H1 (cell line): ENCODE data around the gene CACNA1A. TPM values are rescaled to one million over a fixed set of nuclear protein-coding genes. Genes with fewer than 3 reads are reported as not detected.
A peak's percentile ranks its signal among the peaks of the same experiment; 100 is the strongest.

Source experiments
- CTCF ChIA-PET: fragments of 300-600 bp; sonication (Branson Sonifier 250); formaldehyde crosslinking; loops from one replicate; lab custom pipeline; 2021; ENCODE audit not compliant: partially characterized antibody; lab: Charles Lee
- POLR2A ChIA-PET: fragments of 300-600 bp; sonication (Branson Sonifier 250); formaldehyde crosslinking; loops from one replicate; lab custom pipeline; 2021; ENCODE audit warnings: inconsistent platforms; ENCODE audit not compliant: partially characterized antibody; lab: Charles Lee
- DNase-seq, 2 experiments: peaks; one replicate each; pipeline versions ENCODE4 v3.0.0 to v3.0.0-alpha.2; 2010 to 2022; ENCODE audit warnings: low spot score in 2 of 2, low read depth in 1 of 2, mixed read lengths in 1 of 2
- FAIRE-seq: peaks from 2 replicates; lab custom pipeline; 2011; peaks lifted over from hg19 to GRCh38; lab: Jason Lieb, UNC
- H2AFZ ChIP-seq: 2 replicates; pipeline ENCODE4 v1.8.1; 2012; ENCODE audit warnings: low read length, inconsistent platforms
- H2AK5ac ChIP-seq: 2 replicates; pipeline ENCODE4 v1.6.1; 2013; ENCODE audit warnings: low read depth, low read length
- H2BK120ac ChIP-seq: replicated peaks from 2 replicates; pipeline ENCODE3; 2013; ENCODE audit warnings: low read depth, low read length, inconsistent platforms
- H2BK12ac ChIP-seq: 2 replicates; pipeline ENCODE4 v1.6.1; 2013; ENCODE audit warnings: low read depth, low read length
- H2BK15ac ChIP-seq: 2 replicates; pipeline ENCODE4 v1.6.1; 2013; ENCODE audit warnings: low read length
- H2BK20ac ChIP-seq: 2 replicates; pipeline ENCODE4 v1.6.1; 2013; ENCODE audit warnings: low read length
- H2BK5ac ChIP-seq: 2 replicates; pipeline ENCODE4 v1.6.1; 2013; ENCODE audit warnings: low read depth, low read length
- H3K14ac ChIP-seq: 2 replicates; pipeline ENCODE4 v1.6.1; 2013; ENCODE audit warnings: inconsistent platforms; ENCODE audit not compliant: insufficient read length
- H3K18ac ChIP-seq: 2 replicates; pipeline ENCODE4 v1.6.1; 2013; ENCODE audit warnings: low read length; ENCODE audit errors: extremely low read depth
- H3K23ac ChIP-seq: 2 replicates; pipeline ENCODE4 v1.6.1; 2013; ENCODE audit warnings: inconsistent platforms; ENCODE audit not compliant: insufficient read length
- H3K23me2 ChIP-seq: 2 replicates; pipeline ENCODE4 v1.6.1; 2013; ENCODE audit warnings: low read depth, low read length
- H3K27ac ChIP-seq: 2 replicates; pipeline ENCODE4 v1.6.1; 2011; ENCODE audit warnings: low read depth, low read length, inconsistent platforms
- H3K27me3 ChIP-seq, 4 experiments: replicated peaks in 1 of 4; 1 replicate in 1 of 4; 2 replicates in 3 of 4; pipeline versions ENCODE4 v1.6.1 to v1.8.1; 2011 to 2013; ENCODE audit warnings: low read length in 3 of 4, mild to moderate bottlenecking in 3 of 4, inconsistent platforms in 2 of 4, mixed read lengths in 2 of 4, moderate library complexity in 1 of 4; ENCODE audit not compliant: control insufficient read depth in 3 of 4, insufficient read depth in 3 of 4; ENCODE audit errors: extremely low read depth in 1 of 4
- H3K36me3 ChIP-seq, 4 experiments: 2 replicates each; pipeline versions ENCODE4 v1.6.1 to v1.8.1; 2011 to 2013; ENCODE audit warnings: mild to moderate bottlenecking in 4 of 4, low read length in 3 of 4, moderate library complexity in 2 of 4, control low read depth in 1 of 4, inconsistent platforms in 1 of 4; ENCODE audit not compliant: insufficient read depth in 4 of 4, control insufficient read depth in 2 of 4
- H3K4ac ChIP-seq: replicated peaks from 2 replicates; pipeline ENCODE3; 2013; ENCODE audit warnings: low read length, low read depth, mixed read lengths, inconsistent platforms; ENCODE audit not compliant: insufficient read length
- H3K4me1 ChIP-seq, 4 experiments: replicated peaks in 1 of 4; 1 replicate in 1 of 4; 2 replicates in 3 of 4; pipeline versions ENCODE4 v1.6.1 to v1.8.1; 2011 to 2013; ENCODE audit warnings: low read length in 3 of 4, inconsistent platforms in 2 of 4, mixed read lengths in 1 of 4; ENCODE audit not compliant: insufficient read depth in 4 of 4, control insufficient read depth in 3 of 4
- H3K4me2 ChIP-seq, 2 experiments: 2 replicates each; pipeline versions ENCODE4 v1.6.1 to v1.8.1; 2011 to 2013; ENCODE audit warnings: low read depth in 2 of 2, low read length in 2 of 2, control low read depth in 1 of 2, inconsistent platforms in 1 of 2, mild to moderate bottlenecking in 1 of 2; ENCODE audit not compliant: insufficient read depth in 1 of 2
- H3K4me3 ChIP-seq, 4 experiments: fragments of 200-600, 300-600 bp in 1 of 4; sonication (generic), shearing (Covaris generic), sonication (Bioruptor Twin) in 1 of 4; 2 replicates each; pipeline versions ENCODE4 v1.5.1 to v1.8.1; 2011 to 2016; ENCODE audit warnings: low read length in 4 of 4, low read depth in 3 of 4, control low read depth in 2 of 4, inconsistent platforms in 2 of 4, mild to moderate bottlenecking in 2 of 4, mixed read lengths in 1 of 4, moderate library complexity in 1 of 4; ENCODE audit not compliant: insufficient read depth in 2 of 4; ENCODE audit errors: extremely low read depth in 1 of 4
- H3K56ac ChIP-seq: replicated peaks from 2 replicates; pipeline ENCODE3; 2013; ENCODE audit warnings: low read depth, mild to moderate bottlenecking, mixed read lengths, low read length, inconsistent platforms; ENCODE audit not compliant: insufficient read length
- H3K79me1 ChIP-seq: 2 replicates; pipeline ENCODE4 v1.6.1; 2013; ENCODE audit warnings: low read depth, low read length, control low read depth
- H3K79me2 ChIP-seq, 2 experiments: 2 replicates each; pipeline versions ENCODE4 v1.6.1 to v1.8.1; 2012 to 2013; ENCODE audit warnings: low read length in 2 of 2, mild to moderate bottlenecking in 2 of 2, inconsistent platforms in 1 of 2; ENCODE audit not compliant: insufficient read depth in 2 of 2, control insufficient read depth in 1 of 2
- H3K9ac ChIP-seq, 4 experiments: replicated peaks in 1 of 4; 1 replicate in 1 of 4; 2 replicates in 3 of 4; pipeline versions ENCODE4 v1.6.1 to v1.8.1; 2011 to 2013; ENCODE audit warnings: low read depth in 3 of 4, low read length in 3 of 4, control low read depth in 2 of 4, mild to moderate bottlenecking in 2 of 4, moderate library complexity in 2 of 4, inconsistent platforms in 1 of 4; ENCODE audit errors: extremely low read depth in 1 of 4
- H3K9me3 ChIP-seq, 2 experiments: 2 replicates each; pipeline versions ENCODE4 v1.6.1 to v1.8.1; 2012 to 2013; ENCODE audit warnings: mild to moderate bottlenecking in 2 of 2, moderate library complexity in 2 of 2, control low read depth in 1 of 2, inconsistent platforms in 1 of 2, low read depth in 1 of 2, low read length in 1 of 2, mixed read lengths in 1 of 2; ENCODE audit not compliant: insufficient read depth in 2 of 2
- H4K20me1 ChIP-seq, 2 experiments: replicated peaks in 1 of 2; 2 replicates each; pipeline versions ENCODE3 to v1.8.1; 2011 to 2013; ENCODE audit warnings: inconsistent platforms in 2 of 2, low read length in 2 of 2, mild to moderate bottlenecking in 1 of 2; ENCODE audit not compliant: insufficient read depth in 2 of 2, control insufficient read depth in 1 of 2
- H4K5ac ChIP-seq: 2 replicates; pipeline ENCODE4 v1.6.1; 2013; ENCODE audit warnings: low read length, low read depth, mixed read lengths, inconsistent platforms; ENCODE audit not compliant: insufficient read length
- H4K8ac ChIP-seq: 2 replicates; pipeline ENCODE4 v1.8.0; 2013; ENCODE audit warnings: mild to moderate bottlenecking, moderate library complexity, low read length, inconsistent platforms; ENCODE audit not compliant: insufficient read depth; ENCODE audit errors: extremely low read depth
- H4K91ac ChIP-seq: replicated peaks from 2 replicates; pipeline ENCODE3; 2013; ENCODE audit warnings: low read length, mixed read lengths, inconsistent platforms; ENCODE audit not compliant: insufficient read length
- POU5F1 ChIP-seq: IDR thresholded peaks from 2 replicates; pipeline ENCODE4 v1.6.1; 2011; ENCODE audit warnings: low read depth, mild to moderate bottlenecking, low read length, moderate library complexity
- TAF7 ChIP-seq: optimal IDR thresholded peaks from 2 replicates; pipeline ENCODE3; 2011; ENCODE audit warnings: low read depth, mild to moderate bottlenecking, inconsistent platforms, low read length, moderate library complexity, borderline replicate concordance
- TBP ChIP-seq: IDR thresholded peaks from 2 replicates; pipeline ENCODE4 v1.6.1; 2011; ENCODE audit warnings: low read depth, low read length, improper control_type of control experiment
- WGBS, 2 experiments: shearing (Covaris generic) in 1 of 2; methylation state at CpG; one replicate each; pipeline versions ENCODE4 v1.1.6 to v1.1.7; 2013 to 2015; ENCODE audit warnings: low lambda C conversion rate in 2 of 2, mixed read lengths in 2 of 2, inconsistent platforms in 1 of 2, low coverage in 1 of 2, missing lambda C conversion rate in 1 of 2; ENCODE audit not compliant: insufficient replicate concordance in 2 of 2, insufficient coverage in 1 of 2, insufficient read length in 1 of 2; ENCODE audit errors: extremely low coverage in 1 of 2, missing lambda C conversion rate in 1 of 2; 5-methylcytosine and 5-hydroxymethylcytosine counted together
- polyA plus RNA-seq, 7 experiments: library from polyadenylated mRNA; depleted of rRNA in 3 of 7; stranded (reverse) in 5 of 7; unstranded in 2 of 7; fragments of >200 nt in 5 of 7; fragments of 200-250 nt in 2 of 7; gene quantifications; 1 replicate in 5 of 7; 2 replicates in 1 of 7; 4 replicates in 1 of 7; pipeline versions ENCODE4 v1.2.1 to v1.2.3, GENCODE V29; 2011 to 2013; ENCODE audit warnings: missing spikeins in 2 of 7, mixed read lengths in 2 of 7
- total RNA-seq: library from RNA; stranded (reverse); fragmentation: NEBNext Ultra II Directional; extraction: Animal tissue kit (Norgen Biotek cat#: 25700); gene quantifications from 2 replicates; pipeline ENCODE4 v1.2.1, GENCODE V29; 2021
- TF ChIP-seq, protein P1 (sequence below): IDR thresholded peaks from 2 replicates; pipeline ENCODE4 v1.6.1; 2012; ENCODE audit warnings: low read length, inconsistent platforms

Gene CACNA1A
- total and polyA plus RNA-seq, 2 of the 8 experiments (the other 6 are each of a cell fraction or from before 2014, with no cell fraction given), result 10.7 to 25.3 TPM

DNA sequence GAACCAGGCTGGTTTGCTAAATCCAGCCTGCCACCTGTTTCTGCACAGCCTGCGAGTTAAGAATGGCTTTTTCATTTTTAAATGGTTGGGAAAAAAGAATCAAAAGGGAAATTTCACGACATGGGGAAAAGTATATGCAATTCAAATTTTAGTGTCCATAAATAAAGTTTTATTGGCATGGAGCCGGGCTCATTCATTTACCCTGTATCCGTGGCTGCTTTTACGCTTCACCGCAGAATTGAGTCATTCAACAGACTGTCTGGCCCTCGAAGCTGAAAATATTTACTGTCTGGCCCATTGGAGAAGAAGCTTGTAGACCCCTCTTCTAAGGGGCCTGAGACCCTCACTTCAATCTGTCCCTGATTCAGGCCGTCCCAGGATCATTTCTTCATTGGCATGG is 329.9 kb downstream of the CACNA1A start:
- Histone ChIP-seq H2BK5ac (no peak overlapping the region), H2BK120ac (no peak overlapping the region), H3K14ac (no peak overlapping the region), H3K79me1 (no peaks in the 10 kb centered on the region), H4K20me1 (no peaks in the 10 kb centered on the region), H4K5ac (no peak overlapping the region), H3K4me2 (no peak overlapping the region), H3K23ac (no peak overlapping the region), H2BK12ac (peak overlapping the region; percentile 10; the same call in 1 of the 2 replicates), H3K27me3 (no peaks in the 10 kb centered on the region), H2AFZ (no peak overlapping the region), H3K56ac (no peak overlapping the region), H2AK5ac (no peak overlapping the region), H3K4me1 (peaks cover 0 to 3% (median 0%) of the 10 kb centered on the region in 4 experiments; a peak in 1 of 7 replicates), H2BK20ac (no peak overlapping the region), H4K91ac (no peak overlapping the region), H3K36me3 (no peaks in the 10 kb centered on the region), H3K23me2 (no peaks in the 10 kb centered on the region), H3K18ac (no peak overlapping the region), H4K8ac (no peak overlapping the region), H3K27ac (no peak overlapping the region), H3K4ac (no peak overlapping the region), H3K9ac (no peak overlapping the region), H3K4me3 (no peak overlapping the region), H2BK15ac (no peak overlapping the region), H3K79me2 (no peaks in the 10 kb centered on the region), H3K9me3 (no peaks in the 10 kb centered on the region)
- DNase-seq, result no peak
- CTCF ChIA-PET, result interaction anchor here (1.1 to 1.7 kb wide), 5 partner anchors 10 to 86 kb away, joined by 3 to 5 read pairs (median 3); no protein-coding TSS in a partner anchor
- POLR2A ChIA-PET, result interaction anchor here (1.2 to 9.8 kb wide), 7 partner anchors 7 to 57 kb away, joined by 3 to 67 read pairs (median 19); no protein-coding TSS in a partner anchor
- FAIRE-seq, result no peak
- WGBS, 2 experiments, result 87% methylated on average over 8 of the region's 8 CpGs; no CpG with 5 or more reads in 1 of the 2 experiments
- TF ChIP-seq TBP, result no peak
- TF ChIP-seq, protein P1, sequence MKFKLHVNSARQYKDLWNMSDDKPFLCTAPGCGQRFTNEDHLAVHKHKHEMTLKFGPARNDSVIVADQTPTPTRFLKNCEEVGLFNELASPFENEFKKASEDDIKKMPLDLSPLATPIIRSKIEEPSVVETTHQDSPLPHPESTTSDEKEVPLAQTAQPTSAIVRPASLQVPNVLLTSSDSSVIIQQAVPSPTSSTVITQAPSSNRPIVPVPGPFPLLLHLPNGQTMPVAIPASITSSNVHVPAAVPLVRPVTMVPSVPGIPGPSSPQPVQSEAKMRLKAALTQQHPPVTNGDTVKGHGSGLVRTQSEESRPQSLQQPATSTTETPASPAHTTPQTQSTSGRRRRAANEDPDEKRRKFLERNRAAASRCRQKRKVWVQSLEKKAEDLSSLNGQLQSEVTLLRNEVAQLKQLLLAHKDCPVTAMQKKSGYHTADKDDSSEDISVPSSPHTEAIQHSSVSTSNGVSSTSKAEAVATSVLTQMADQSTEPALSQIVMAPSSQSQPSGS, result no peak
- TF ChIP-seq POU5F1, result no peak
- no peak for TF ChIP-seq TAF7
